ENCODE measurements around the gene RFX6. TPM values are rescaled to one million over a fixed set of nuclear protein-coding genes. Genes with fewer than 3 reads are reported as not detected.

Gene RFX6
- total and polyA plus RNA-seq, 10 of the 15 experiments (the other 5 are each of a cell fraction or from before 2014, with no cell fraction given): not detected

DNA sequence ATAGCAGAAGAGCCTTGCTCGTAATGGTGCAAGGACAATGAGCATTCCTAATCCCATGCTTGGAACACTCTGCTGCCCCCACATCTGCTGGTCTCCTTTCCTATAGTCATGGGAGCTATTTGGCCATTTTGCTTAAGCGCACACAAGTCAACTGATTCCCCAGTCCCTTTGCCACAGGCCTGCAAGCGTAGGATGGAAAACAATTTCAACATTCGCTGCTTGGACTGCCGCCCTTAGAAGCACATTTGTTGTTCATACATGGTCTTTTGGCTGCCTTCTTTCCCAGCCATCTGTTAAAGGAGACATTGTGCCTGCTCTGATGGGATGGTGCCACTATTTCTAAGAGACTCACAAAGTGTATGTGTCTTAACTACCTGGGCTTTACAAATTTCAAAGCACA is 96.9 kb downstream of the RFX6 start:
- Histone ChIP-seq H3K9ac (ENCODE audit: control insufficient read depth, insufficient read depth, low read length) (no peak overlapping the region), H3K36me3 (ENCODE audit: control insufficient read depth in 2 of 2, insufficient read depth in 2 of 2, low read length in 1 of 2) (no peaks in the 10 kb centered on the region), H3K27me3 (replicated peaks in 1 of 2; ENCODE audit: control insufficient read depth in 2 of 2, insufficient read depth in 2 of 2, low read length in 1 of 2) (no peaks in the 10 kb centered on the region), H3K27ac (ENCODE audit: control insufficient read depth, insufficient read depth) (no peak overlapping the region), H4K20me1 (ENCODE audit: control insufficient read depth, insufficient read depth) (no peaks in the 10 kb centered on the region), H2AFZ (ENCODE audit: control insufficient read depth, low read depth, low read length) (no peak overlapping the region), H3K4me2 (ENCODE audit: control insufficient read depth, insufficient read depth) (no peak overlapping the region), H3K9me3 (replicated peaks; ENCODE audit: control insufficient read depth, insufficient read depth, low read length) (no peaks in the 10 kb centered on the region), H3K4me3 (no peak overlapping the region), H3K4me1 (ENCODE audit: control insufficient read depth, insufficient read depth, low read length) (no peaks in the 10 kb centered on the region), H3K79me2 (ENCODE audit: control insufficient read depth, insufficient read depth, low read length) (no peaks in the 10 kb centered on the region)
- no peak for ATAC-seq
- WGBS (ENCODE audit: insufficient coverage, insufficient replicate concordance, low lambda C conversion rate, missing lambda C conversion rate): 34% methylated on average over 5 of the region's 5 CpGs
- ChIA-PET POLR2A (no interaction called here), RAD21 (ENCODE audit: unreplicated experiment) (no interaction called here), CTCF (interaction anchor here (0.8 to 1.0 kb wide), 2 partner anchors 9 to 91 kb away, joined by 3 read pairs; no protein-coding TSS in a partner anchor), SMC1A (ENCODE audit: uncharacterized antibody, unreplicated experiment) (no interaction called here)
- intact Hi-C loops (cut with micrococcal nuclease; ENCODE audit: unreplicated experiment): loop anchor here (2.0 kb wide), 2 partner anchors 215 to 343 kb away; no protein-coding TSS in a partner anchor
- no TSS peak for BruUV-seq (replicated peaks)
- in situ Hi-C loops (cut with MboI): loop anchor here (10.0 kb wide), 1 partner anchor 341 kb away; no protein-coding TSS in a partner anchor
- no peak for DNase-seq (ENCODE audit: low read depth, low spot score)
- FAIRE-seq: no peak
- TF ChIP-seq IRF3 (IDR thresholded peaks at IDR 0.05) (no peak), ZNF687 (IDR thresholded peaks at IDR 0.05) (no peak), IRF5 (IDR thresholded peaks at IDR 0.05; ENCODE audit: borderline replicate concordance) (no peak), RELA (IDR thresholded peaks at IDR 0.05; ENCODE audit: borderline replicate concordance, partially characterized antibody) (no peak), ETV6 (conservative IDR thresholded peaks at IDR 0.05 in 1 of 2, IDR thresholded peaks at IDR 0.05 in 1 of 2; ENCODE audit: borderline replicate concordance in 1 of 2, low read depth in 1 of 2) (no peak), POLR2A (IDR thresholded peaks at IDR 0.05; ENCODE audit: low read depth, low read length) (no peak), KAT2A (conservative IDR thresholded peaks at IDR 0.05; ENCODE audit: control insufficient read depth, low read depth, low read length) (no peak), USF2 (IDR thresholded peaks at IDR 0.05; ENCODE audit: borderline replicate concordance, low read depth, low read length) (no peak), HCFC1 (IDR thresholded peaks at IDR 0.05; ENCODE audit: low read length) (no peak), CHD4 (IDR thresholded peaks at IDR 0.05) (no peak)
- TF ChIP-seq, protein P1, sequence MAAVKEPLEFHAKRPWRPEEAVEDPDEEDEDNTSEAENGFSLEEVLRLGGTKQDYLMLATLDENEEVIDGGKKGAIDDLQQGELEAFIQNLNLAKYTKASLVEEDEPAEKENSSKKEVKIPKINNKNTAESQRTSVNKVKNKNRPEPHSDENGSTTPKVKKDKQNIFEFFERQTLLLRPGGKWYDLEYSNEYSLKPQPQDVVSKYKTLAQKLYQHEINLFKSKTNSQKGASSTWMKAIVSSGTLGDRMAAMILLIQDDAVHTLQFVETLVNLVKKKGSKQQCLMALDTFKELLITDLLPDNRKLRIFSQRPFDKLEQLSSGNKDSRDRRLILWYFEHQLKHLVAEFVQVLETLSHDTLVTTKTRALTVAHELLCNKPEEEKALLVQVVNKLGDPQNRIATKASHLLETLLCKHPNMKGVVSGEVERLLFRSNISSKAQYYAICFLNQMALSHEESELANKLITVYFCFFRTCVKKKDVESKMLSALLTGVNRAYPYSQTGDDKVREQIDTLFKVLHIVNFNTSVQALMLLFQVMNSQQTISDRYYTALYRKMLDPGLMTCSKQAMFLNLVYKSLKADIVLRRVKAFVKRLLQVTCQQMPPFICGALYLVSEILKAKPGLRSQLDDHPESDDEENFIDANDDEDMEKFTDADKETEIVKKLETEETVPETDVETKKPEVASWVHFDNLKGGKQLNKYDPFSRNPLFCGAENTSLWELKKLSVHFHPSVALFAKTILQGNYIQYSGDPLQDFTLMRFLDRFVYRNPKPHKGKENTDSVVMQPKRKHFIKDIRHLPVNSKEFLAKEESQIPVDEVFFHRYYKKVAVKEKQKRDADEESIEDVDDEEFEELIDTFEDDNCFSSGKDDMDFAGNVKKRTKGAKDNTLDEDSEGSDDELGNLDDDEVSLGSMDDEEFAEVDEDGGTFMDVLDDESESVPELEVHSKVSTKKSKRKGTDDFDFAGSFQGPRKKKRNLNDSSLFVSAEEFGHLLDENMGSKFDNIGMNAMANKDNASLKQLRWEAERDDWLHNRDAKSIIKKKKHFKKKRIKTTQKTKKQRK (IDR thresholded peaks at IDR 0.05; ENCODE audit: low read depth, low read length): no peak

Measured in GM12878 (cell line).